HepG2 (cell line): Measurements from ENCODE around the gene ZNFX1. TPM values are rescaled to one million over a fixed set of nuclear protein-coding genes. Genes with fewer than 3 reads are reported as not detected.
A peak's percentile ranks its signal among the peaks of the same experiment; 100 is the strongest.

ENCODE experiments used
- CERS6 ChIP-seq: sonication (generic); formaldehyde crosslinking; IDR thresholded peaks from 2 replicates; pipeline ENCODE4 v1.5.0; 2020; ENCODE audit warnings: missing genetic modification reagents
- CREB1 ChIP-seq, 2 experiments: fragments of 450-650 bp in 1 of 2; IDR thresholded peaks; 2 replicates each; pipeline ENCODE4 v1.6.1; 2016 to 2017; ENCODE audit warnings: control low read depth in 1 of 2, mild to moderate bottlenecking in 1 of 2, missing compliant biosample characterization in 1 of 2, missing genetic modification characterization in 1 of 2
- ELF3 ChIP-seq: IDR thresholded peaks from 2 replicates; pipeline ENCODE4 v1.6.1; 2016; ENCODE audit warnings: missing genetic modification reagents, missing compliant biosample characterization
- ERF ChIP-seq: IDR thresholded peaks from 2 replicates; pipeline ENCODE4 v1.6.1; 2018; ENCODE audit warnings: missing biosample characterization, missing genetic modification reagents
- FOXA3 ChIP-seq: IDR thresholded peaks from 2 replicates; pipeline ENCODE4 v1.6.1; 2016; ENCODE audit warnings: missing genetic modification reagents, missing compliant biosample characterization
- GABPA ChIP-seq, 2 experiments: IDR thresholded peaks; 2 replicates each; pipeline ENCODE4 v1.6.1; 2011 to 2016; ENCODE audit warnings: low read depth in 2 of 2, low read length in 1 of 2, missing biosample characterization in 1 of 2, missing genetic modification characterization in 1 of 2
- GLI4 ChIP-seq: sonication (generic); formaldehyde crosslinking; IDR thresholded peaks from 2 replicates; pipeline ENCODE4 v1.5.1; 2020; ENCODE audit warnings: missing genetic modification reagents, mild to moderate bottlenecking, moderate library complexity, borderline replicate concordance
- MYNN ChIP-seq: sonication (generic); formaldehyde crosslinking; IDR thresholded peaks from 2 replicates; pipeline ENCODE4 v1.4.0; 2020; ENCODE audit warnings: mild to moderate bottlenecking, low read depth, missing genetic modification reagents
- NONO ChIP-seq, 2 experiments: fragments of 450-650 bp in 1 of 2; sonication (generic) in 1 of 2; formaldehyde crosslinking in 1 of 2; IDR thresholded peaks in 1 of 2; conservative IDR thresholded peaks in 1 of 2; 2 replicates each; pipeline versions ENCODE4 v1.6.1 to v1.8.0; 2017 to 2022; ENCODE audit warnings: mild to moderate bottlenecking in 1 of 2, missing genetic modification reagents in 1 of 2, moderate library complexity in 1 of 2
- NRL ChIP-seq: sonication (generic); formaldehyde crosslinking; IDR thresholded peaks from 2 replicates; pipeline ENCODE4 v1.5.0; 2020; ENCODE audit warnings: missing genetic modification reagents, mild to moderate bottlenecking, moderate library complexity, borderline replicate concordance
- POLR2AphosphoS5 ChIP-seq: IDR thresholded peaks from 2 replicates; pipeline ENCODE4 v1.6.1; 2012; ENCODE audit warnings: low read depth, low read length
- PRDM15 ChIP-seq: sonication (generic); formaldehyde crosslinking; IDR thresholded peaks from 2 replicates; pipeline ENCODE4 v1.4.0; 2020; ENCODE audit warnings: missing genetic modification reagents
- RFXAP ChIP-seq: sonication (generic); formaldehyde crosslinking; IDR thresholded peaks from 2 replicates; pipeline ENCODE4 v1.4.0; 2020; ENCODE audit warnings: missing genetic modification reagents, borderline replicate concordance
- RXRA ChIP-seq: sonication (generic); formaldehyde crosslinking; IDR thresholded peaks from 2 replicates; pipeline ENCODE4 v1.5.1; 2020; ENCODE audit warnings: missing genetic modification reagents
- TGIF2 ChIP-seq: IDR thresholded peaks from 2 replicates; pipeline ENCODE4 v1.6.1; 2016; ENCODE audit warnings: control low read depth, missing compliant biosample characterization
- ZC3H4 ChIP-seq: sonication (generic); formaldehyde crosslinking; IDR thresholded peaks from 2 replicates; pipeline ENCODE4 v1.4.0; 2020; ENCODE audit warnings: missing genetic modification reagents, borderline replicate concordance
- ZNF205 ChIP-seq: IDR thresholded peaks from 2 replicates; pipeline ENCODE4 v1.6.1; 2018; ENCODE audit warnings: missing biosample characterization, missing genetic modification reagents
- ZNF331 ChIP-seq: sonication (generic); formaldehyde crosslinking; IDR thresholded peaks from 2 replicates; pipeline ENCODE4 v1.4.0; 2020; ENCODE audit warnings: missing genetic modification reagents
- ZNF589 ChIP-seq: sonication (generic); formaldehyde crosslinking; conservative IDR thresholded peaks from 2 replicates; pipeline ENCODE4 v1.8.0; 2022; ENCODE audit warnings: mild to moderate bottlenecking, moderate library complexity, missing genetic modification reagents
- ZNF709 ChIP-seq: sonication (generic); formaldehyde crosslinking; IDR thresholded peaks from 2 replicates; pipeline ENCODE4 v1.5.0; 2020; ENCODE audit warnings: mild to moderate bottlenecking, missing genetic modification reagents
- ZSCAN9 ChIP-seq: IDR thresholded peaks from 2 replicates; pipeline ENCODE4 v1.6.1; 2016; ENCODE audit warnings: borderline replicate concordance
- polyA plus RNA-seq, 8 experiments: library from polyadenylated mRNA; depleted of rRNA in 3 of 8; stranded (reverse) in 7 of 8; unstranded in 1 of 8; fragments of >200 nt; fragmentation: Illumina TruSeq in 4 of 8; extraction: Trizol in 4 of 8; gene quantifications; 2 replicates each; pipeline versions ENCODE4 v1.2.1 to v1.2.3, GENCODE V29; 2011 to 2016; ENCODE audit warnings: low read depth in 4 of 8, missing spikeins in 1 of 8, mixed read lengths in 1 of 8; ENCODE audit not compliant: insufficient read depth in 1 of 8
- total RNA-seq, 5 experiments: library from RNA; depleted of rRNA; stranded (reverse); fragments of >200 nt; fragmentation: Illumina TruSeq; extraction: Trizol; gene quantifications; 2 replicates each; pipeline ENCODE4 v1.2.3, GENCODE V29; 2016; ENCODE audit warnings: low read depth in 1 of 5
- TF ChIP-seq, protein P1 (sequence below): IDR thresholded peaks from 2 replicates; pipeline ENCODE4 v1.6.1; 2016; ENCODE audit warnings: control low read depth
- TF ChIP-seq, protein P2 (sequence below): sonication (generic); formaldehyde crosslinking; IDR thresholded peaks from 2 replicates; pipeline ENCODE4 v1.5.1; 2020; ENCODE audit warnings: missing genetic modification reagents, mild to moderate bottlenecking, borderline replicate concordance

Gene ZNFX1
- total and polyA plus RNA-seq, 2 of the 13 experiments (the other 11 are each of a cell fraction or from before 2014, with no cell fraction given) = 2.9 to 11.1 TPM

- TF ChIP-seq PRDM15 (no peak), ZNF331 (CRISPR knock-in tag) (0 out of 2 replicates have a peak, but pooled peaks have one; percentile 12), POLR2AphosphoS5 (peak; percentile 36; the same call in 1 of the 2 replicates), MYNN (no peak), ELF3 (CRISPR knock-in tag) (peak; percentile 58; the same call in 1 of the 2 replicates), ZC3H4 (CRISPR knock-in tag) (peak; percentile 87; the same call in 1 of the 2 replicates), NRL (no peak), FOXA3 (CRISPR knock-in tag) (no peak), TGIF2 (CRISPR knock-in tag) (no peak), GABPA (IDR thresholded peaks at IDR 0.05; ENCODE audit: low read depth, low read length) (no peak), GABPA (CRISPR knock-in tag; IDR thresholded peaks at IDR 0.05; ENCODE audit: low read depth) (no peak), CERS6 (CRISPR knock-in tag) (no peak), ZNF709 (CRISPR knock-in tag) (no peak), ZNF205 (CRISPR knock-in tag) (peak; percentile 16; the same call in 1 of the 2 replicates), ZNF589 (CRISPR knock-in tag) (no peak), NONO (IDR thresholded peaks at IDR 0.05) (no peak), NONO (CRISPR knock-in tag; conservative IDR thresholded peaks at IDR 0.05) (0 out of 2 replicates have a peak, but pooled peaks have one; percentile 44), ERF (no peak), CREB1 (IDR thresholded peaks at IDR 0.05) (no peak), CREB1 (CRISPR knock-in tag; IDR thresholded peaks at IDR 0.05) (no peak), GLI4 (peak; percentile 34; the same call in 1 of the 2 replicates), RFXAP (CRISPR knock-in tag) (no peak), ZSCAN9 (CRISPR knock-in tag) (0 out of 2 replicates have a peak, but pooled peaks have one; percentile 7), RXRA (CRISPR knock-in tag) (no peak)
- TF ChIP-seq, protein P1, sequence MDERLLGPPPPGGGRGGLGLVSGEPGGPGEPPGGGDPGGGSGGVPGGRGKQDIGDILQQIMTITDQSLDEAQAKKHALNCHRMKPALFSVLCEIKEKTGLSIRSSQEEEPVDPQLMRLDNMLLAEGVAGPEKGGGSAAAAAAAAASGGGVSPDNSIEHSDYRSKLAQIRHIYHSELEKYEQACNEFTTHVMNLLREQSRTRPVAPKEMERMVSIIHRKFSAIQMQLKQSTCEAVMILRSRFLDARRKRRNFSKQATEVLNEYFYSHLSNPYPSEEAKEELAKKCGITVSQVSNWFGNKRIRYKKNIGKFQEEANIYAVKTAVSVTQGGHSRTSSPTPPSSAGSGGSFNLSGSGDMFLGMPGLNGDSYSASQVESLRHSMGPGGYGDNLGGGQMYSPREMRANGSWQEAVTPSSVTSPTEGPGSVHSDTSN (CRISPR knock-in tag) = no peak
- TF ChIP-seq, protein P2, sequence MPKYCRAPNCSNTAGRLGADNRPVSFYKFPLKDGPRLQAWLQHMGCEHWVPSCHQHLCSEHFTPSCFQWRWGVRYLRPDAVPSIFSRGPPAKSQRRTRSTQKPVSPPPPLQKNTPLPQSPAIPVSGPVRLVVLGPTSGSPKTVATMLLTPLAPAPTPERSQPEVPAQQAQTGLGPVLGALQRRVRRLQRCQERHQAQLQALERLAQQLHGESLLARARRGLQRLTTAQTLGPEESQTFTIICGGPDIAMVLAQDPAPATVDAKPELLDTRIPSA = no peak
Observed at GRCh38 chr20:49286689-49287551, 9.1 kb upstream of the ZNFX1 start (continued).
